RWPE1 (cell line): Measurements from ENCODE around the gene ZNF839.

ENCODE experiments used
- CTCF ChIA-PET: fragments of 350-600 bp; sonication (Branson Sonifier 250); formaldehyde crosslinking; extraction: SDS; loops from one replicate; lab custom pipeline; 2021; lab: Yijun Ruan, JAX
- POLR2A ChIA-PET: fragments of 400-600 bp; formaldehyde crosslinking; extraction: SDS; loops from one replicate; lab custom pipeline; 2020; ENCODE audit warnings: antibody characterized with exemption; ENCODE audit not compliant: low non-redundant PET; lab: Yijun Ruan, JAX
- DNase-seq: peaks from one replicate; pipeline ENCODE4 v3.0.0; 2012; ENCODE audit warnings: low spot score
- H3K27ac ChIP-seq: fragments of 450-650 bp; 2 replicates; pipeline ENCODE4 v1.5.1; 2017
- TF ChIP-seq, protein P1 (sequence below): fragments of 450-650 bp; conservative IDR thresholded peaks from 2 replicates; pipeline ENCODE4 v1.5.1; 2017; ENCODE audit warnings: low read depth, mild to moderate bottlenecking

The ZNF839 gene

DNA sequence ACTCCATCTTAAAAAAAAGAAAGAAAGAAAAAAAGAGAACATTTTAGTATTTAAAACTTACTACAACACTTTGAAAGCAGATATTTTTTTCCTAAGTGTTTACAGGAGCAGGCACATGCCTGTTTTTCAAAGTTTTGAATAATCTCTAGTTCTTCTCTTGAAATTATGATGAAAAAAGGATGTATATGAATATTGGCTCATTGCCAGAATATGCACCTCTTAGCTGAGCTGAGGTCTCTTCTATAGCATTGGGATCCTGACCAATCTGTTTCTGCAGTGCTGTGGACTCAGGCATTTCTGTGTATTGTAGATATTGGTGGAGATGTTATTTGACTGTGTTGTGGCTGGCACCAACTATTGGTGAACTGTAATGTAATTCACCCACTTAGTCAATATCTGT is 58.1 kb downstream of the ZNF839 start:
- DNase-seq: no peak
- no peak overlapping the region for H3K27ac ChIP-seq
- CTCF ChIA-PET: interaction anchor here (0.7 kb wide), 1 partner anchor 431 kb away, joined by 3 read pairs; no protein-coding TSS in a partner anchor
- POLR2A ChIA-PET: no interaction called here
- TF ChIP-seq, protein P1, sequence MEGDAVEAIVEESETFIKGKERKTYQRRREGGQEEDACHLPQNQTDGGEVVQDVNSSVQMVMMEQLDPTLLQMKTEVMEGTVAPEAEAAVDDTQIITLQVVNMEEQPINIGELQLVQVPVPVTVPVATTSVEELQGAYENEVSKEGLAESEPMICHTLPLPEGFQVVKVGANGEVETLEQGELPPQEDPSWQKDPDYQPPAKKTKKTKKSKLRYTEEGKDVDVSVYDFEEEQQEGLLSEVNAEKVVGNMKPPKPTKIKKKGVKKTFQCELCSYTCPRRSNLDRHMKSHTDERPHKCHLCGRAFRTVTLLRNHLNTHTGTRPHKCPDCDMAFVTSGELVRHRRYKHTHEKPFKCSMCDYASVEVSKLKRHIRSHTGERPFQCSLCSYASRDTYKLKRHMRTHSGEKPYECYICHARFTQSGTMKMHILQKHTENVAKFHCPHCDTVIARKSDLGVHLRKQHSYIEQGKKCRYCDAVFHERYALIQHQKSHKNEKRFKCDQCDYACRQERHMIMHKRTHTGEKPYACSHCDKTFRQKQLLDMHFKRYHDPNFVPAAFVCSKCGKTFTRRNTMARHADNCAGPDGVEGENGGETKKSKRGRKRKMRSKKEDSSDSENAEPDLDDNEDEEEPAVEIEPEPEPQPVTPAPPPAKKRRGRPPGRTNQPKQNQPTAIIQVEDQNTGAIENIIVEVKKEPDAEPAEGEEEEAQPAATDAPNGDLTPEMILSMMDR: no peak

DNA sequence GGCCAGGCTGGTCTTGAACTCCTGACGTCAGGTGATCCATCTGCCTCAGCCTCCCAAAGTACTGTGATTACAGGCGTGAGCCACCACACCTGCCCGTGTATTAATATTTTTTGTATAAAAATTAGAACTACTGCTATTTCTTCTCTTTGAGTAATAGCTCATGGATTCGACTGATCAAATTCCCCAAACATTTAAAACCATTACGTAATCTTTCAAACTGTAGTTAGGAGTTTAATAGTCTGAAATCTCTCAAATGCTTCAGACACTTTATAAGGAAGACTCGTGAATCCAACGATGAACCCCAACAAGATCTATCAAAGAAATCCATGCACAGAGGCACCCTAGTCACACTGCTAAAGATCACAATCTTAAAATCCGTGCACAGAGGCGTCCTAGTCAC is 59.3 kb downstream of the ZNF839 start:
- no peak for DNase-seq
- TF ChIP-seq, protein P1: no peak
- no peak overlapping the region for H3K27ac ChIP-seq
- ChIA-PET CTCF (no interaction called here), POLR2A (no interaction called here)

DNA sequence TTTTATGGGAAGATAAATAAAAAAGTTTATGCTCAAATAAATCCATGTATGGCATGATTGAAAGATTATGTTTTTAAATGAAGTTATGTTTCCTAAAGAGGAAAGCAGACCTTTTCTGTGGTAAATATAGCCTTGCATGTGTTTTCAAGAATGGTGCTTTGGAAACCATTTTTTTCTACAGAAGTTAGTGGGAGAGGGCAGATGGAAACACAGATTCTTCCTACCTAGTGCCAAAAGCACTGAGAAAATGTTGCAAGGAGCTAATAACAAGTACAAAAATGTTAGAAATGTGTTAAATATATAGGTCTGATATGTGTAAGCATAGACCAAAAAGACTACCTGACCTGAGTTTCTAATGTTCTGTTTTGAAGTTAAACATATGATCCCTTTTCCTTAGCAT is 67.5 kb downstream of the ZNF839 start:
- DNase-seq: no peak
- POLR2A ChIA-PET: no interaction called here
- TF ChIP-seq, protein P1: no peak
- CTCF ChIA-PET: interaction anchor here (0.7 kb wide), 1 partner anchor 1365 kb away, joined by 3 read pairs; no protein-coding TSS in a partner anchor
- no peak overlapping the region for H3K27ac ChIP-seq

DNA sequence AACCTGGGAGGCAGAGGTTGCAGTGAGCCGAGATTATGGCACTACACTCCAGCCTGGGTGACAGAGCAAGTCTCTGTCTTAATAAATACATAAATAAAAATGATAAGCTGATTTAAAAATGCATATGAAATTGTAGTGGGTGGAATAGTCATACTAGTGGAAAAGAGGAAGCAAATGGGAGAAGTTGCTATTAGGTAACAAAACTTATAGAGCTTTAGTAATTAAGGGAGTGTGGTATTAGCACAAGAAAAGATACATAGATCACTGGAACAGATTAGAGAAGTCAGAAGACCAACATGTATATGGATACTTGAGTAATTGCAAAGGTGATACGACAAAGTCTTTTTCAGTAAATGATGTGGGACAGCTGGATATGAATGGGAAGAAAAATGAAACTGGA is 69.7 kb downstream of the ZNF839 start:
- DNase-seq: no peak
- ChIA-PET CTCF (no interaction called here), POLR2A (no interaction called here)
- H3K27ac ChIP-seq: no peak overlapping the region
- TF ChIP-seq, protein P1: no peak

DNA sequence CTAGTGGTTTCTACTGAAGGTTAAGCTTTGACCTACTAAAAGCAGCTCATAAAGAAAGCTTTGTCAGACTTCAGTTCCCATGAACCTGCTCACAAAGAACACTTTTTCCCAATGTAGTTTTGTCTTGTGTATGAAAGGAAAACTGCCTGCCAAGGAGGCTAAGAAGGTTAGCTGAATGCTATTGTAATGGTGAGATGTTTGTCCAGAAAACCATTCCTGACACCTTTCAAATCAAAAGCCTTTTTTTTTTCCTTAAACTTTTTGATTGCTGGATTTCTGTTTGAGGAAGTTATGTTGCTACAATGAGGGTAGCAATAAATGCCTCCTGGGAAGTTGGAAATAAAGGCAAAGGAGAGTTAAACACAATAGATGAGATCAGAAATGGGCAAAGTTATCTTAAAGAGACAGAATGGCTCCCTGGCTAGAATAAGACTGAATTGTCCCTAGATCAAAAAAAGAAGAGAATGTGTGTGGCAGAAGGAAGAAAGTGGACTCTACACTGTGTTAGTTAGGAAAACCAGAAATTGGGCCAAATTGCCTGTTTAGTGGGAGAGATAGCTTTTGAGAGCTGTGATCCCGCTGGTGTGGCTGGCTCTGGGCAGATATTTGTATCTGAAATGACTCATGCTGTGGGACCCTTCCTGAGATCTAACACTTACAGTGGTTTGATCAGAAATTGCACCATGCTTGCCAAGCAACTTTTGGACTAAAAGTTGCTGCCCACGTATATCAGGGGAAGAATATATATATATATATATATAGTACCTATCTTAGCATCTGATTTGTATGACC is 70.7 kb downstream of the ZNF839 start:
- DNase-seq: no peak
- CTCF ChIA-PET: no interaction called here
- TF ChIP-seq, protein P1: no peak
- POLR2A ChIA-PET: no interaction called here
- H3K27ac ChIP-seq: no peak overlapping the region
